Naive thymus-derived CD8-positive, alpha-beta T cell (primary cell): ENCODE measurements around the gene LIG1. TPM values are rescaled to one million over a fixed set of nuclear protein-coding genes. Genes with fewer than 3 reads are reported as not detected.
A peak's percentile ranks its signal among the peaks of the same experiment; 100 is the strongest.

Experiments used
- ATAC-seq, 2 donors: fragments of 150-1000 bp; cut with Tn5 transposase in 1 of 2; sonication (Bioruptor Pico), chemical (Tn5 transposase) in 1 of 2; 1 replicate in 1 of 2; 2 replicates in 1 of 2; pipeline ENCODE4 v1.10.0; 2021; ENCODE audit warnings: mild to moderate bottlenecking in 2 of 2, moderate library complexity in 2 of 2
- POLR2A ChIA-PET: fragments of 350-600 bp; sonication (Branson Sonifier 250); formaldehyde crosslinking; loops from one replicate; lab custom pipeline; 2021; ENCODE audit warnings: antibody characterized with exemption; lab: Charles Lee
- DNase-seq, 10 donors: peaks; one replicate each; pipeline versions ENCODE4 v3.0.0 to v3.0.0-alpha.2; 2020 to 2022
- H3K27ac Mint-ChIP-seq, 10 donors: one replicate each; pipeline ENCODE4 v1.8.0; 2020 to 2022; ENCODE audit warnings: mild to moderate bottlenecking in 10 of 10, mixed read lengths in 10 of 10, moderate library complexity in 4 of 10, inconsistent platforms in 1 of 10
- H3K27me3 Mint-ChIP-seq, 5 donors: one replicate each; pipeline ENCODE4 v1.8.0; 2021 to 2022; ENCODE audit warnings: mixed read lengths in 5 of 5
- H3K36me3 Mint-ChIP-seq, 3 donors: one replicate each; pipeline ENCODE4 v1.8.0; 2020 to 2022; ENCODE audit warnings: mixed read lengths in 3 of 3, mild to moderate bottlenecking in 2 of 3, inconsistent platforms in 1 of 3
- H3K4me1 Mint-ChIP-seq, 4 donors: one replicate each; pipeline ENCODE4 v1.8.0; 2021 to 2022; ENCODE audit warnings: mixed read lengths in 4 of 4
- H3K4me3 Mint-ChIP-seq, 10 donors: one replicate each; pipeline ENCODE4 v1.8.0; 2020 to 2022; ENCODE audit warnings: mild to moderate bottlenecking in 10 of 10, mixed read lengths in 10 of 10, moderate library complexity in 6 of 10, inconsistent platforms in 1 of 10
- H3K9me3 Mint-ChIP-seq, 9 donors: one replicate each; pipeline ENCODE4 v1.8.0; 2020 to 2022; ENCODE audit warnings: mixed read lengths in 9 of 9, mild to moderate bottlenecking in 3 of 9, inconsistent platforms in 1 of 9, moderate library complexity in 1 of 9
- polyA plus RNA-seq, 3 donors: library from polyadenylated mRNA; unstranded; fragments of 300-500 nt; fragmentation: Illumina TruSeq; gene quantifications; one replicate each; pipeline ENCODE4 v1.2.3, GENCODE V29; 2021
- total RNA-seq, 8 experiments: library from RNA in 2 of 8; stranded (reverse) in 2 of 8; gene quantifications; one replicate each; pipeline ENCODE4 v1.2.3 and lab custom pipeline; 2021 to 2026

The LIG1 gene
- total and polyA plus RNA-seq, 5 experiments from 2014 or later, result 27.6 to 131 (median 32.8) TPM

GRCh38 chr19:48139053-48139452 lies 31.1 kb downstream of the LIG1 start:
- Mint-ChIP-seq H3K4me3 (no peak overlapping the region), H3K4me1 (no peaks in the 10 kb centered on the region), H3K36me3 (peaks cover 0 to 47% (median 23%) of the 10 kb centered on the region in 3 donors), H3K9me3 (no peaks in the 10 kb centered on the region), H3K27me3 (no peaks in the 10 kb centered on the region), H3K27ac (peak overlapping the region in 3 of 10 donors; percentile 27 to 78 (median 48))
- POLR2A ChIA-PET, result no interaction called here
- no peak for DNase-seq
- ATAC-seq, result no peak

GRCh38 chr19:48137411-48137810 lies 32.7 kb downstream of the LIG1 start:
- Mint-ChIP-seq H3K4me1 (no peaks in the 10 kb centered on the region), H3K27me3 (no peaks in the 10 kb centered on the region), H3K36me3 (peaks cover 0 to 40% (median 15%) of the 10 kb centered on the region in 3 donors), H3K4me3 (no peak overlapping the region), H3K9me3 (no peaks in the 10 kb centered on the region), H3K27ac (no peak overlapping the region)
- POLR2A ChIA-PET, result interaction anchor here (1.1 kb wide), 1 partner anchor 67 kb away, joined by 3 read pairs; no protein-coding TSS in a partner anchor
- DNase-seq (no peak), ATAC-seq (no peak)

GRCh38 chr19:48136547-48136946 lies 33.6 kb downstream of the LIG1 start:
- ATAC-seq (no peak), DNase-seq (no peak)
- Mint-ChIP-seq H3K9me3 (no peaks in the 10 kb centered on the region), H3K27ac (peak overlapping the region in 1 of 10 donors; percentile 3), H3K36me3 (peaks cover 0 to 46% (median 19%) of the 10 kb centered on the region in 3 donors), H3K27me3 (no peaks in the 10 kb centered on the region), H3K4me1 (no peaks in the 10 kb centered on the region), H3K4me3 (no peak overlapping the region)
- POLR2A ChIA-PET, result interaction anchor here (1.1 kb wide), 1 partner anchor 68 kb away, joined by 3 read pairs; no protein-coding TSS in a partner anchor

GRCh38 chr19:48135411-48135810 lies 34.7 kb downstream of the LIG1 start:
- Mint-ChIP-seq H3K36me3 (peaks cover 0 to 49% (median 17%) of the 10 kb centered on the region in 3 donors), H3K4me3 (no peak overlapping the region), H3K9me3 (no peaks in the 10 kb centered on the region), H3K27me3 (no peaks in the 10 kb centered on the region), H3K27ac (peak overlapping the region in 2 of 10 donors; percentile 36 to 43), H3K4me1 (no peaks in the 10 kb centered on the region)
- DNase-seq (no peak), ATAC-seq (no peak)
- POLR2A ChIA-PET, result no interaction called here

- DNase-seq (no peak), ATAC-seq (no peak)
- peak overlapping the region in 2 of 10 donors; percentile 56 to 66 for H3K27ac Mint-ChIP-seq
- H3K9me3 Mint-ChIP-seq, result peaks cover 0 to 4% (median 0%) of the 10 kb centered on the region in 9 donors
- H3K4me1 Mint-ChIP-seq, result no peaks in the 10 kb centered on the region
- H3K27me3 Mint-ChIP-seq, result no peaks in the 10 kb centered on the region
- POLR2A ChIA-PET, result no interaction called here
- H3K4me3 Mint-ChIP-seq, result no peak overlapping the region
- H3K36me3 Mint-ChIP-seq, result peaks cover 5 to 58% (median 22%) of the 10 kb centered on the region in 3 donors
These were observed 37.0 kb downstream of the LIG1 start for GRCh38 chr19:48133094-48133493.

- no peaks in the 10 kb centered on the region for H3K27me3 Mint-ChIP-seq
- H3K4me3 Mint-ChIP-seq, result no peak overlapping the region
- peaks cover 0 to 4% (median 0%) of the 10 kb centered on the region in 9 donors for H3K9me3 Mint-ChIP-seq
- DNase-seq (no peak), ATAC-seq (no peak)
- H3K36me3 Mint-ChIP-seq, result peaks cover 19 to 94% (median 41%) of the 10 kb centered on the region in 3 donors
- H3K4me1 Mint-ChIP-seq, result peaks cover 0 to 4% (median under 1%) of the 10 kb centered on the region in 4 donors
- POLR2A ChIA-PET, result no interaction called here
- H3K27ac Mint-ChIP-seq, result no peak overlapping the region
These were observed 42.6 kb downstream of the LIG1 start for GRCh38 chr19:48127561-48127960.

- H3K36me3 Mint-ChIP-seq, result peaks cover 29 to 89% (median 51%) of the 10 kb centered on the region in 3 donors
These were observed 46.1 kb downstream of the LIG1 start for GRCh38 chr19:48123907-48124651.

GRCh38 chr19:48122421-48122820 lies 47.7 kb downstream of the LIG1 start:
- POLR2A ChIA-PET, result no interaction called here
- Mint-ChIP-seq H3K27ac (peak overlapping the region in 4 of 10 donors; percentile 60 to 84 (median 66)), H3K4me1 (peaks cover 4 to 16% (median 12%) of the 10 kb centered on the region in 4 donors), H3K4me3 (no peak overlapping the region), H3K27me3 (no peaks in the 10 kb centered on the region), H3K9me3 (no peaks in the 10 kb centered on the region), H3K36me3 (peaks cover 17 to 84% (median 40%) of the 10 kb centered on the region in 3 donors)
- DNase-seq (no peak), ATAC-seq (no peak)

More at GRCh38 chr19:48123907-48124651, 46.1 kb downstream of the LIG1 start:
- no peak for DNase-seq
- peaks cover 4 to 8% (median 6%) of the 10 kb centered on the region in 4 donors for H3K4me1 Mint-ChIP-seq
- no peaks in the 10 kb centered on the region for H3K27me3 Mint-ChIP-seq
- H3K9me3 Mint-ChIP-seq, result peaks cover 0 to 4% (median 0%) of the 10 kb centered on the region in 9 donors
- no peak for ATAC-seq
- H3K4me3 Mint-ChIP-seq, result no peak overlapping the region
- POLR2A ChIA-PET, result interaction anchor here (0.6 kb wide), 1 partner anchor 324 kb away, joined by 3 read pairs; no protein-coding TSS in a partner anchor
- no peak overlapping the region for H3K27ac Mint-ChIP-seq

- POLR2A ChIA-PET, result no interaction called here
- Mint-ChIP-seq H3K27ac (peak overlapping the region in 4 of 10 donors; percentile 62 to 84 (median 69)), H3K36me3 (peaks cover 12 to 83% (median 35%) of the 10 kb centered on the region in 3 donors), H3K4me1 (peaks cover 4 to 16% (median 12%) of the 10 kb centered on the region in 4 donors), H3K4me3 (no peak overlapping the region), H3K27me3 (no peaks in the 10 kb centered on the region), H3K9me3 (no peaks in the 10 kb centered on the region)
- DNase-seq (no peak), ATAC-seq (no peak)
These were observed 48.2 kb downstream of the LIG1 start for GRCh38 chr19:48121909-48122371.

- H3K4me1 Mint-ChIP-seq, result peaks cover 4 to 16% (median 12%) of the 10 kb centered on the region in 4 donors
- H3K27me3 Mint-ChIP-seq, result no peaks in the 10 kb centered on the region
- no peak for DNase-seq
- H3K27ac Mint-ChIP-seq, result peak overlapping the region in 1 of 10 donors; percentile 50
- ATAC-seq, result no peak
- POLR2A ChIA-PET, result no interaction called here
- H3K9me3 Mint-ChIP-seq, result no peaks in the 10 kb centered on the region
- peaks cover 10 to 81% (median 33%) of the 10 kb centered on the region in 3 donors for H3K36me3 Mint-ChIP-seq
- H3K4me3 Mint-ChIP-seq, result no peak overlapping the region
These were observed 49.1 kb downstream of the LIG1 start for GRCh38 chr19:48121066-48121465.

GRCh38 chr19:48120505-48120904 lies 49.6 kb downstream of the LIG1 start:
- Mint-ChIP-seq H3K4me1 (peaks cover 4 to 16% (median 12%) of the 10 kb centered on the region in 4 donors), H3K27ac (no peak overlapping the region), H3K9me3 (no peaks in the 10 kb centered on the region), H3K27me3 (no peaks in the 10 kb centered on the region), H3K36me3 (peaks cover 10 to 81% (median 33%) of the 10 kb centered on the region in 3 donors), H3K4me3 (no peak overlapping the region)
- POLR2A ChIA-PET, result no interaction called here
- no peak for ATAC-seq
- no peak for DNase-seq

- Mint-ChIP-seq H3K9me3 (no peaks in the 10 kb centered on the region), H3K36me3 (peaks cover 10 to 71% (median 27%) of the 10 kb centered on the region in 3 donors), H3K4me1 (peaks cover 4 to 16% (median 10%) of the 10 kb centered on the region in 4 donors), H3K4me3 (no peak overlapping the region), H3K27me3 (no peaks in the 10 kb centered on the region), H3K27ac (peak overlapping the region in 7 of 10 donors; percentile 45 to 86 (median 73))
- DNase-seq, result no peak
- no peak for ATAC-seq
- POLR2A ChIA-PET, result no interaction called here
These were observed 52.0 kb downstream of the LIG1 start for GRCh38 chr19:48118131-48118517.
